Suppressor macrophage treated with lipopolysaccharide for 1 hour (primary cell): ENCODE measurements around the gene RAB24.
"Not testable (repeated sequence)": the region's sequence is repeated elsewhere in the genome, so short reads cannot be mapped to it uniquely, and the experiment has no call there.

Source experiments
- DNase-seq, 3 donors: peaks; one replicate each; pipeline ENCODE4 v3.0.0-alpha.2; 2020 to 2022

The RAB24 gene

DNA sequence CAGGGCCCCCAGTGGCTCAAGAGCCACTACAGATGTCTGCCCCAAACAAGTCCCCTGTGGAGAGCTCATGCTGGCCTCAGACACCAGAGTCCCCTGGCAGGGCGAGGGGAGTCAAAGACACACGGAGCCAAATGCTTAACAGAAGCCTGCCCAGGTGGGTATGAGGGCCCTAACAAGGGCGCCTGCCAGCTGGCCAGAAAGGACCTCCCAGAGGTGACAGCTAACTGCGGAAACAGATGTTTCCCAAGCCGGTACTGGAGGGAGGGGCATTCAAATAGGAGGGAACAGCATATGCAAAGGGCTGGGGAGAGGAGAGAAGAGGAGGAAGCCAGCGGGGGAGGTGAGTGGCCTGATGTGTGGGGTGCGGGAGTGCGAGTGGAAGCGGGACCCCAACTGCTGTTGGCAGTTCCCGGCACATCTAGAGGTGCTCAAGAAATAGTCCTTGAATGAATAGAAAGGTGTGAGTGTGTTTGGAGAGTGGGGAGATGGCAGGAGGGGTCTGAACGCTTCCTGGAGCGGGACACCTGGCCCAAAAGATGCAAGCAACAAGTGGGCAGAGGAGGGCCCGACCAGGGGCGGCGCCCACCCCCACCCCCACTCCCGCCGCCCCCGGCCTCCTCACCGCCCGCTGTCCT lies 7.4 kb upstream of the RAB24 start:
- DNase-seq = peak; percentile 55 to 64 (median 62)

GRCh38 chr5:177310332-177310731 lies 6.8 kb upstream of the RAB24 start:
- no peak for DNase-seq

DNA sequence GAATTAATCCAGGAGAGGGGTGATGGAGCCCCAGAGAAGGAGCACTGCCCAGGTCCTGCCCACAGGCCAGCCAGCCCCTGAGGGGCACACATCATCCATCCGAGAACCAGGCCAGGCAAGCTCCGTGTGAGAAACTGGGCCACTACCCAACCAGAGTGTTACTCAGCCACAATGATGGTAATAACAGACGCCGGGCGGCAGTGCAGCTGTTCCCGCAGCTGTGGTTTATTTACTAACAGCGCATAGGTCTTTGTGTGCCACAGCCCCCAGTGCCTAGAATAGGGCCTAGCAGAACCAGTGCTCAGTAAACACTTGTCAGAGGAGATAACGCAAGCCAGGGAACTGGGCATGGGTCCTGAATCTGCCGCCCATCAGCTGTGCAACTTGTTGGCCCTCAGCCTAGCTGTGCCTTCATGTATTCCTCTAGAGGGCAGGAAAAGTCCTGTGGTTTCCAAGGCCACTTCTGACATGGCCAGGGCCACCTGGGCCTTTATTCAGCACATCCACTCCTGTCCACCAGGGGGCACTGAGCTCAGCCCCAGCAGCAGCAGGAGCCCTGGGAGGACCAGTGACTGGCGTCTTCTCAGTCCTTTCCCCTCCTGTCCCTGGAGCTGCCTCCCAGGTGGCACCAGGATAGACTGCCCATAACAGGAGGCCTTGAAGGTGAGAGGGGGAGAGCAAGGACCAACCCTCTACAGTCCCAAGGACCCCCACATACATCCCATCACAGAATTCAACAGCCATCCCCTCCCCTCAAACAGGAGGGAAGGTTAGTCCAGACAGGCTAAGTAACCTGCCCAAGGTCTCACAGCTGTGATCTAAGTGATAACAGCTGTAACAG lies 6.1 kb upstream of the RAB24 start:
- peak; percentile 45 to 68 (median 52) for DNase-seq

- DNase-seq = no peak
Measured at GRCh38 chr5:177308740-177309139, 5.2 kb upstream of the RAB24 start.

DNA sequence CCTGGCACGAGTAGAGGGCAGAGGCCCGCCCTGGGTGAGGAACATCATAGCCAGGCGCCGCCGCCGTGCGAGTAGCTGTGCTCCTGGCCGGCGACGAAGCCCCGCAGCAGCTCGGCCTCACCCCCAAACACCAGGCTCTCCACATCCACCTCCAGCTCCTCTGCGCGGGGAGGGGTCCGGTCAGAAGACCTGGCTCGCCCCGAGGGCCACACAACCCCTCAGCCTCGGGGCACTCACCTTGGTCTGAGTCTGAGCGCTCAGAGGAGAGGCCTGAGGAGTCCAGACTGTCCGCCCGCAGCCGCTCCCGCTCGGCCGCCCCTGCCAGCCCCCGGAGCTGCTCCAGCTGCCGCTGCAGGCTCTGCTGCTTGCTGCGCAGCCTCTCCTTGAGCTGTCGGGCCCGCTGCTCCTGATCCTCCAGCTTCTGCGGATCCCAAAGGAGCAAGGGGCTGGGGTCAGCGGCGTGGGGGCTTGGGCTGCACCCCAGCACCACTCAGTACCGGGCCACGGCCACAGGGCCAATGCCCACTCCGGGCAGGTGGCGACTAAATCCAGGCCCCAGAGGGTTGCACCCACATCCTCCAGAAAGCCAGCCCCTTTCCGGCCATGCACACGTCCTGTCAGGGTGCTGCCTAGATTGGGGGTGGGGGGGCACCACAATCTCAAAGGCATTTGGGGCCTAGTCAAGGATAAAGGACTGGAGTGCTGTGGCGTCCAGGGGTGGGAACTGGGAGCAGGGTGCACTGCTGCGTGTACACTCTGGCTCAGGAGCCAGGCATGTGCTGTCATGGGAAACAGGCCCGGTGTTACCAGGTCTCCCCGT lies 4.2 kb upstream of the RAB24 start:
- no peak for DNase-seq

GRCh38 chr5:177306674-177307543 lies 3.4 kb upstream of the RAB24 start:
- DNase-seq = peak; percentile 90 to 97 (median 95)

GRCh38 chr5:177306103-177306640 lies 2.7 kb upstream of the RAB24 start:
- DNase-seq = not testable (repeated sequence)

- DNase-seq = peak in 1 of 3 donors; percentile 23
Measured at GRCh38 chr5:177304392-177305119, 1.0 kb upstream of the RAB24 start.

GRCh38 chr5:177303925-177304391 lies 439 bp upstream of the RAB24 start:
- DNase-seq = peak in 1 of 3 donors; percentile 24

- no peak for DNase-seq
Measured at GRCh38 chr5:177302354-177303110, 987 bp downstream of the RAB24 start.

DNA sequence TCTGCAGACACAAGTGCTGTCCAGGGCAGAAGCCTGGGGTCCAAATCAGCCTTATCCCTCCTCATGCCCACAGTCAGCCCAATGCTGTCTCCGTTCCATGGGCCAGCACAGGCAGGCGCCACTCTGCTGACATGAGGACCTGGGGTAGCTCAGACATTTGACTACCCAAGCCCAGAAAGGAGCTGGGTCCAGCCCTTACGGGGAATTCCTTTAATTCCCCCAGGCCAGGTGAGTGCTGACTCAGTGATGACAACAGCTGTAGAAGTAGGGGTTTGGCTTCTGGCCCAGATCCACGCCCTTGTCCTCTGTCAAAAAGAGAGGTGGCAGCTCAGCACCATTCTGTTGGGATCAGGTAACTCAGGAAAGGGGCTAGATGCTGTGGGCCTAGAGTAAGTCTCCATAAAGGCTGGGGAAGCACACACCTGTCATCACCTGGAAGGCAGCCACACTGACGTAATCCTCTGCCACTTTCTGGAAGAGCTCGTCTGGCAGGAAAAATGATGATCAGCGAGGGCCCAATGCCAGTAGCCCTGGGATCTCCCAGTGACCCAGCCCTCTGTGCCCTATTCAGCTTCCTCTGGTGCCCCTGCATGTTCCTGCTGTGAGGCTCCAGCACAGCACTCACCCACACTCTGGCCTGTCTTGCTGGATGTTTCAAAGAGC lies 1.9 kb downstream of the RAB24 start:
- peak in 2 of 3 donors; percentile 44 to 54 for DNase-seq

DNA sequence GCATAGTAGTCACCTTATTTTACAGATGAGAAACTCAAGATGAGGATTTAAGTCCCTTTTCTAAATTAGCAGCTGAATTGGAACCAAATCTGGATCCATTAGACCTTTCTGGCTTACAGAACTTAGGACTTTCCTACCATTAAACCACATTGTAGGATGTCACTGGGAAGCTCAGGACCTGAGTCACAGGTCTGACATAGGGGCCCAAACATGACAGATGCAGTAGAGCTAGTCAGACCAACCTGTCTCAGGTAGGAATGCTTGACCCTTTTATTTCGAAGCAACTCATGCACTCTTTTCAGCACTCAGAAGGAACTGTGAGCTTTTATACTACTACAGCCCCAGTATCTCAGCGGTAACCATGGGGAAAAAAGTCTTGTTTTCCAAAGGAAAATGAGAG lies 2.6 kb downstream of the RAB24 start:
- peak; percentile 48 to 72 (median 57) for DNase-seq

DNA sequence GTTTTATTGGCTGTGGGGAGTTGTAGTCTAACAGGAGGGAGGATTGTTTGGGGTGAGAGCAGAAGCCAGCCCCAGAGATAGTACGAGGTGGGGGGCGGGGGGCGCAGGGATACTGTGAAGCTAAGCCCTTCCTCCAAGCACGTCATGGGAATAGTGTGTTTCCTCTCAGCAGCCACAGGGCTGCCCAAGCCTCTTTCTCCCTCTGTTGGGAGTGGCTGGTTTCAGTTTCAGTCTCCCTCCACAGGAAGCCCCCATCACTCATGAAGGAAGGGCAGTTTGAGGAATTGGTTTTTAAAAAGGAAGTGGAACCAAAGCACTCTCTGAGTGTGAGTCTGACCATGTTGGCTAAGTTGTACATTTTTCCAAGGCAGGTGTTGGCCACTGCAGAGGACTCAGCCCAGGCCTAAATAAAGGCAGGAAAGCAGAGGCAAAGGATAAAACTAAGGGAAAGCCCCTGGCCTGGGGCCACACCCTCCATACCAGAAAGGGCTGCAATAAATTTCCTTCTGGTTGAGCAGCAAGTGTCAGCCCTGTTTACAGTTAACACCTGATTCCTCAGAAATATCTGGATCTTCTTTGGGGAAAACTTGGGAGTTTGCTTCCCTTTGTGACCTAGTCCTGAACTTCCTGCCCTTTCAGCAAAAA lies 3.2 kb downstream of the RAB24 start:
- peak; percentile 94 to 97 (median 95) for DNase-seq

- no peak for DNase-seq
Measured at GRCh38 chr5:177299697-177300096, 3.8 kb downstream of the RAB24 start.

DNA sequence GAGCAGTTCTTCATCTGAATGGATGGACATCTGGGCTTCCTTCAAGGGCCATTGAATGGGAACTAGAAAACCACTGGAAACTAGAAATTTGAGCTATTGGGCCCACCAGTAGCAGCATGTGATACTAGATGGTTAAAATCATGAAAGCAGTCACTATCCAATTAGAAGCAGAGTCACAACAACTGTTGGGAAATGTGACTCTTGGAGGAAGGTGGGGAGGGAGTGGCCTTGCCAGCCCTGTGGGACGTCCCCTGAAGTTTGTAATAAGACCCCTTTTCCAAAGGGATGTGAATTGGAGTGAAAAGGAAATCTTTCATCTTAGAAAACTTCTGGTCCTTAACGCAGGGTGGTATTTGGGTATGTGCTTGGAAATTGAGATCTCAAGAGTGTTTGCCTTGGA lies 5.6 kb downstream of the RAB24 start:
- DNase-seq = no peak

DNA sequence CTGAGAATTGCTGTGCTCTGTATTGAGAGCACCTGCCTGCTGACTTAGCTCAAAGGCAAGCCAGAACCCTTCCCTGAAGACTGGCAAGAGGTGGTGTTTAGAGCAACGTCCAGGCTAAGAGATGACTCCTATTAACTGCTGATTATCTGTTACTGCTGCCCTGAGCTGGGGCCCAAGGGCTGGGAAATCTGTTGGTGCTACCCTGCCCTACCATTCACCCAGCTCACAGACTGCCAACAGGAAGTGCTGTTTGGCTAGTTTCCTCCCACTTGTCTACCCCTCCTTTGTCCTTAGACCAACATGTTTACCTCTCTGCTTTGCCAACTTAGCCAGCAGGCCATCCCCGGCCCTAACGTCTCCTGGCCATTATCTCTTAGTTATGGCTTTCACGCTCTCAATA lies 6.9 kb downstream of the RAB24 start:
- DNase-seq = peak in 2 of 3 donors; percentile 14 to 35

- peak; percentile 40 to 41 (median 40) for DNase-seq
Measured at GRCh38 chr5:177295924-177296323, 7.6 kb downstream of the RAB24 start.

DNA sequence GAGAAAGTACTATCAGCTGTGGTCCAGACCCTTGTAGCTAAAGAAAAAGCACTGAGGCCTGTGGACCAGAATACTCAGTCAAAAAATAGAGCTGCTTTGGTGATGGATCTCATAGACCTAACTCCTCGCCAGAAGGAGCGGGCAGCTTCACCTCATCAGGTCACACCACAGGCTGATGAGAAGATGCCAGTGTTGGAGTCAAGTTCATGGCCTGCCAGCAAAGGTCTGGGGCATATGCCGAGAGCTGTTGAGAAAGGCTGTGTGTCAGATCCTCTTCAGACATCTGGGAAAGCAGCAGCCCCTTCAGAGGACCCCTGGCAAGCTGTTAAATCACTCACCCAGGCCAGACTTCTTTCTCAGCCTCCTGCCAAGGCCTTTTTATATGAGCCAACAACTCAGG lies 8.9 kb downstream of the RAB24 start:
- no peak for DNase-seq
